Suppressor macrophage treated with lipopolysaccharide for 4 hours (primary cell): ENCODE measurements around the gene GALNT17.
"Not testable (repeated sequence)": the region's sequence is repeated elsewhere in the genome, so short reads cannot be mapped to it uniquely, and the experiment has no call there.

Experiments used
- DNase-seq: peaks from one replicate; pipeline ENCODE4 v3.0.0-alpha.2; 2020

GALNT17 gene

GRCh38 chr7:71707041-71707440 is 575.1 kb downstream of the GALNT17 start:
- DNase-seq: no peak

DNA sequence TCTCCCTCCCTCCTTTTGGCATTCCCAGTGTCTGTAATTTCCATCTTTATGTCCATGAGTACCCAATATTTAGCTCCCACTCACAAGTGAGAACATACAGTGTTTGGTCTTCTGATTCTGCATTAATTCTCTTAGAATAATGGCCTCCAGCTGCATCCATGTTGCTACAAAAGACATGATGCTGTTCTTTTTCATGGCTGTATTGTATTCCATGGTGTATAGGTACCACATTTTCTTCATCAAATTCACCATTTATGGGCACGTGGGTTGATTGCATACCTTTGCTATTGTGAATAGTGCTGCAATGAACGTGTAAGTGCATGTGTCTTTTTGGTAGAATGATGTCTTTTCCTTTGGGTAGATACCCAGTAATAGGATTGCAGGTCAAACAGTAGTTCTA is 576.8 kb downstream of the GALNT17 start:
- DNase-seq: no peak

GRCh38 chr7:71710442-71710841 is 578.5 kb downstream of the GALNT17 start:
- DNase-seq: no peak

GRCh38 chr7:71712653-71713180 is 580.8 kb downstream of the GALNT17 start:
- DNase-seq: no peak

DNA sequence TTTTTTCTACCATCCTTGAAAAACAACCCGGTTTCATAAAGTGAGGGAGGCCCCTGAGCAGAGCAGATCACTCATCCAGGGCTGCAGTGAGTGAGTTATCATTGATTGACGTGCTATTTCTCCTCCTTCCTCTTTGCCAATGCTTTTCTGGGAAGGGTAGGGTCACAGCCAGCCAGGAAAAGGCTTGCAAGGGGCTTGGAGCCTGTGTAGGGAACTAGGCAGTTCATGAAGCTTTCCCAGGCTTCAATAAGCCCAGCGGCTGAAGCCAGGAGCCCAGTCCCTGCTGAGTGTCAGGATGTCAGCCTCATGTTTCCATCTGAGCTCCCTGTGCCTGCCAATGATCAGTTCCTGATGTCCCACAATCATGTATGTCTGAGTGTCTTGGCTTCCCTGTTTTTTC is 584.7 kb downstream of the GALNT17 start:
- DNase-seq: no peak

DNA sequence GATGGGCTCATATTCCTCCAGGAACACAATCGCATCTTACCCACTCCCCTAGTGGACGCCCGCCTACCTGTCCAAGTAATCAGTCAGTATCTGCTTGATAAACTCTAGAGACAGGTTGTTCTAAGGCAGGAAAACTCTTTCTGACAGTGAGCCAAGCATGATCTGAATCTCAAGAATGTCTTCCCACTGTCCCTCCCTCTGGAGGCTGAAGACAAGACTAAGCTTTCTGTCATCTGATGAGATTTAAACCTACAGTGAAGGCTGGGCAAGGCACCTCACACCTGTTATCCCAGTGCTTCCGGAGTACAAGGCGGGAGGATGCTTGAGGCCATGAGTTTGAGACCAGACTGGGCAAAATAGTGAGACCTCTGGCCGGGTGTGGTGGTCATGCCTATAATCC is 586.6 kb downstream of the GALNT17 start:
- DNase-seq: no peak

GRCh38 chr7:71721742-71722141 is 589.8 kb downstream of the GALNT17 start:
- DNase-seq: no peak

DNA sequence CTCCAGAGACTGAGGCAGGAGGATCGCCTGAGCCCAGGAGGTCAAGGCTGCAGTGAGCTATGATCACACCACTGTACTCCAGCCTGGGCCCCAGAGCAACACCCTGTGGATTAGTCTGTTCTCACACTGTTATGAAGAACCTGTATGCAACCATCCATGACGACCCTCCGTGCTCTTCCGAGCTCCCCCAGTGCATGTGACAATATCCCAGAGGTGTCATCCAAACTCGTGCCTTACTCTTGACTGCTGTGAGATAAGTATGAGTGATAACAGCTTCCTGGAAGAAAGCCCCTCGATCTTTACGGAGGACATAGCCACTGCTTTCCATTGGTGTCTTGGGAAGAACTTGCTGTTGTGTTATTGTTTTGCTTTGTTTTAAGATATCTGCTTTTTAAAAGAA is 591.9 kb downstream of the GALNT17 start:
- DNase-seq: no peak

- no peak for DNase-seq
These were observed 595.4 kb downstream of the GALNT17 start for GRCh38 chr7:71727347-71727746.

GRCh38 chr7:71731740-71732139 is 599.8 kb downstream of the GALNT17 start:
- no peak for DNase-seq

- peak; percentile 85 for DNase-seq
These were observed 601.3 kb downstream of the GALNT17 start for GRCh38 chr7:71733107-71733870.

- DNase-seq: peak; percentile 74
These were observed 604.1 kb downstream of the GALNT17 start for GRCh38 chr7:71735961-71736556.

DNA sequence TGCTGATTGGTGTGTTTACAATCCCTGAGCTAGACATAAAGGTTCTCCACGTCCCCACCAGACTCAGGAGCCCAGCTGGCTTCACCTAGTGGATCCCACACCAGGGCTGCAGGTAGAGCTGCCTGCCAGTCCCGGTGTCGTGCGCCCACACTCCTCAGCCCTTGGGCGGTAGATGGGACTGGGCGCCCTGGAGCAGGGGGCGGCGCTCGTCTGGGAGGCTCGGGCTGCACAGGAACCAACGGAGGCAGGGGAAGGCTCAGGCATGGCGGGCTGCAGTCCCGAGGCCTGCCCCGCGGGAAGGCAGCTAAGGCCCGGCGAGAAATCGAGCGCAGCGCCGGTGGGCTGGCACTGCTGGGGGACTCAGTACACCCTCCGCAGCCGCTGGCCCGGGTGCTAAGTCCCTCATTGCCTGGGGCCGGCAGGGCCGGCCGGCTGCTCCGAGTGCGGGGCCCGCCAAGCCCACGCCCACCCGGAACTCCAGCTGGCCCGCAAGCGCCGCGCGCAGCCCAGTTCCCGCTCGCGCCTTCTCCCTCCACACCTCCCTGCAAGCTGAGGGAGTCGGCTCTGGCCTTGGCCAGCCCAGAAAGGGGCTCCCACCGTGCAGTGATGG is 606.1 kb downstream of the GALNT17 start:
- DNase-seq: not testable (repeated sequence)

DNA sequence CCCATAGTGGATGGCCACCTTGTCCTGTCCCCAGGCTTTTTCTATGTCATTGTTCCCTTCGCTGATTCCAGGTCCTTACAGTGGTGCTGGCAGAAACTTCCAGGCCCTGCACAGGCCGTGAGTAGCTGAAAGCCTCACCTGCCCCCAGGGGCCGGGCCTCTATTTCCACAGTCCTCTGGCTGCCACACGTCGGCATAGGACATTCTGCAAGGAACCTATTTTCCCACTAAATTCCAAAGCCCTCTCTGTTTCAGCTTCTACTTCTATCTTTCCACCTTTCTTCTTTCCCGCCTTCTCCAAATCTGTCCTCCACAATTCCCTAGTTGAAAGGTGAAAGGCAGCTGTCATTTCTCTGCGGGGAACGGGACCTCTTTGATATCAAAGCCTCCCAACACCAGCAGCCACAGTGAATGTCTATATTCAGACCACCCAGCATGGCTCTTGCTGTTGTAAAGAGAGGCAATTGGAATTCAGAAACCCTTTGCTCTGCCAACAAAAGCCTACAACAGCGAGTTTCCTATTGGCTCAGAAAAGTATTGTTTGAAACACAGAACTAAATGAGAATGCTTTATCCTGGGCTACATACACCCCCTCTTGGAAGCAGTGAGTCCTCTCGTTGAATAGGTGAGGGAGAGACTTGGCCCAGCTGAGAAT is 607.7 kb downstream of the GALNT17 start:
- DNase-seq: no peak

- no peak for DNase-seq
These were observed 608.2 kb downstream of the GALNT17 start for GRCh38 chr7:71740174-71740560.

- no peak for DNase-seq
These were observed 614.1 kb downstream of the GALNT17 start for GRCh38 chr7:71746006-71746405.

GRCh38 chr7:71750290-71750689 is 618.3 kb downstream of the GALNT17 start:
- DNase-seq: no peak

DNA sequence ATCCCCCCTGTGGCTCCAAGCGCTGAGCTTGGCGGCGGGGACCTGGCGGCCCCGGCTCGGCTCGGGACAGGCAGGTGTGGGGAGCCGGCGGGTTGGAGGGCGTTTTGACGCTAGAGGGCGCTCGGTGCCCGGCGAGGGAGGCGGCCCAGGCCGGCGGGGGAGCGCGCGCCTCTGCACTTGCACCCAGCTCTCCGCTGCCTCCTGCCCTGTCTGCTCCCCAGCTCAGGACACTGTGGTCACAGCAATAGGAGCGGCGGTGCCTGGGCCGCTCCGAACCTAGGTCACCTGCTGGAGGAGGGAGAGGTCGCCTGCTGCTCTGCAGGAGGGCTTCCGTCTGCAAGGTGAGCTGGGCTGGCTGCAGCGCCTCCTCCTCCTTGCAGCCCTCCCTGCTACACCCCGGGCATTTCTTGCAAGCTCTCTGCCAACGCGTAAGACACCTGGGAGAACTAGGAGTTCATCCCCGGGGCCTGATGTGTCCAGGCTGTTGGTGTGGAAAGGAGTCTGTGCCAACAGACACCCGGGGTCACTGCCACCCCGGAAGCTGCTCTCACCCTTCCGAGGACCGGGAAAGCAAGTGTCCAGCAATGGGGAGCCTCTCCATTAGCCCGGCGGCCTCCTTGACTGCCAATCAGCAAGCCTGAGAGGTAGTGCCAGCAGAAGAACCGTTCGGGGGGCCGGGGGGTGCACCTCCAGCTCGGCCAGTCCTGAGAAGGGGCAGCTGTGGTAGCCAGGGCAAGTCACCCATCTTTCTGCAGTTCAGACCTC is 620.4 kb downstream of the GALNT17 start:
- peak; percentile 58 for DNase-seq

- DNase-seq: no peak
These were observed 621.3 kb downstream of the GALNT17 start for GRCh38 chr7:71753236-71753635.

- no peak for DNase-seq
These were observed 622.2 kb downstream of the GALNT17 start for GRCh38 chr7:71753956-71754664.

DNA sequence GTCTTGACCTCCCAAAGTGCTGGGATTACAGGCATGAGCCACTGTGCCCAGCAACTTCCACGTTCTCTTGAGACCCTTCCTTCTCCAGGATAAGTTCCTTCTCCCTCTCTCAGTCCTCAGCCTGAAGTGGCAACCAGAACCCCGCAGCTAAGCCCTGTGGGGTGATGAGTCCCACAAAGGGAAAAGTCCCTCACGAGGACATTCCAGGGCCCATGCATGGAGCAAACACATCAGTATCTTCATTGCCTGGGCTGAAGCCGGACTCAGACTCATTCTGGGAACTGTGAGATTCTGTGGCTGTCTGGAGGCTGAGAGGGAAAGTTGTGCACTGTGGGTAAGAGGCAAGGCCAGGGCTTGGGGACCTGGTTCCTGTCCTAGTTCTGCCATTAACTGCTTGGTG is 622.9 kb downstream of the GALNT17 start:
- no peak for DNase-seq

- no peak for DNase-seq
These were observed 629.4 kb downstream of the GALNT17 start for GRCh38 chr7:71761336-71761735.
